SIG-M5 (cell line): ENCODE results near the gene FAM151A.

Experiments
- DNase-seq: peaks from one replicate; lab custom pipeline; 2025; lab: John Stamatoyannopoulos, UW

Gene FAM151A

DNA sequence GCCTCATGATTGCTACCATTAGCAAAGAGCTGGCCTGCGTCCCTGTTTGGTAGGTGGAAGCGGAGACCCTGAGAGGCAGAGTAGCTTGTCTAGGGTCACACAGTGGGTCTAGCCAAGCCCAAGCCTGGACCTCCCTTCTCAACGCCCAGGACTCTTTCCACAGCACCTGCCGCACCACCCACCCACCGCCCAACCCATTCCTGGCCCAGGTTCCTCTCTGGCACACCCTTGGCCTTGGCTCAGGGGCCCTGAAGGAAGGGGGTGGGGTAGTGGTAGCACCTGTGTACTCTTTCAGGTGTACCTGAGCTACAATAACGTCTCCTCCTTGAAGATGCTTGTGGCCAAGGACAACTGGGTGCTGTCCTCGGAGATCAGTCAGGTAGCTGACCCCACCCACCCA is 19.3 kb downstream of the FAM151A start:
- no peak for DNase-seq

DNA sequence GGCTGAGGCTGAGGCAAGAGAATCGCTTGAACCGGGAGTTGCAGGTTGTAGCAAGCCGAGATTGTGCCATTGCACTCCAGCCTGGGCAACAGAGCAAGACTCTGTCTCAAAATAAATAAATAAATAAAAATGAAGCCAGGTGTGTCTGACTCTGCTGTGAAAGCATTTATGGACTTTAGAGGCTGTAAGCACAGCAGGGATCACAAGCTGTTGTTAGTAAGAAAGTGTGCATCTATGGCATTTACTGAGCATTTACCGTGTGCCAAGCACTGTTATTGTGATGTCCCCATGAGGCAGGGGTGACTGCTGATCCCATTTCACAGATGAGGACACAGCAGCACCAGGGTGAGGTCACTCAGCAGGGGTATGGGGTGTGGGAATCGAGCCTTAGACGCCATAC is 20.1 kb downstream of the FAM151A start:
- DNase-seq: no peak

DNA sequence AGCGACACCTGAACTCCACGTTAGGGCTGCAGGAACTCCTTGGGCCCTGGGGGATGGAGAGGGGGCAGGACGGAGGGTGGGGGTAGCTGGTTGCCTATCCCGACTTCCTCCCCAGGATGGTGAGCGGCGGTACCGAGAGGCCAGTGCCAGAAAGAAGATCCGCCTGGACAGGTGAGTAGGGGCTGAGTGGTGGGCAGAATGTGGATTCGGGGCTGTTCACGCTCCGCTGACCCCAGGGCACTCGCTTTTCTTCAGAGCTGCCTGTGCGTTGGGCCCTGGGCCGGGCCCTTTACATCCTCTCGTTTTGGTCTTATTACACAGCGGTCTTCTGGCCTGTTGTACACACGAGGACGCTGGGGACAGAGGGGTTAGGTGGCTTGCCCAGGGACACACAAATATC is 20.8 kb downstream of the FAM151A start:
- DNase-seq: no peak

DNA sequence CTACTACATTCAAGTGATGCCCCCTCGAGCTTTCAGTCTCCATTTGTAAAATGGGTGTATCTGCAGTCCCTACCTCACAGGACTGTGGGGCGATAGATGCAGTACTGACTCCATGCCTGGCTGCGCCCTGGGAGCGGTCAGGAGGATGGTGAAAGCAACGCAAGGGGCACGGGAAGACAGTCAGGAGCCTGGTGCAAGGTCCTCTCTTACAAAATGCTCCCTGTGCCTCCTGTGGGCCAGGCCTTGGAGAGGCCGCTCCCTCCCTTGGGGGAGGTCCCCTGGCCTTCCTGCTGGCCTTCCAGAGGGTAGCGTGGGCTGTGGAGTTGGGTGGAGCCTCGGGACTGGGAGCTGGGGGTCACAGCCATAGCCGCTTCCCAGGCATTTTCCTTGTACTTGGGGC is 21.6 kb downstream of the FAM151A start:
- DNase-seq: no peak

DNA sequence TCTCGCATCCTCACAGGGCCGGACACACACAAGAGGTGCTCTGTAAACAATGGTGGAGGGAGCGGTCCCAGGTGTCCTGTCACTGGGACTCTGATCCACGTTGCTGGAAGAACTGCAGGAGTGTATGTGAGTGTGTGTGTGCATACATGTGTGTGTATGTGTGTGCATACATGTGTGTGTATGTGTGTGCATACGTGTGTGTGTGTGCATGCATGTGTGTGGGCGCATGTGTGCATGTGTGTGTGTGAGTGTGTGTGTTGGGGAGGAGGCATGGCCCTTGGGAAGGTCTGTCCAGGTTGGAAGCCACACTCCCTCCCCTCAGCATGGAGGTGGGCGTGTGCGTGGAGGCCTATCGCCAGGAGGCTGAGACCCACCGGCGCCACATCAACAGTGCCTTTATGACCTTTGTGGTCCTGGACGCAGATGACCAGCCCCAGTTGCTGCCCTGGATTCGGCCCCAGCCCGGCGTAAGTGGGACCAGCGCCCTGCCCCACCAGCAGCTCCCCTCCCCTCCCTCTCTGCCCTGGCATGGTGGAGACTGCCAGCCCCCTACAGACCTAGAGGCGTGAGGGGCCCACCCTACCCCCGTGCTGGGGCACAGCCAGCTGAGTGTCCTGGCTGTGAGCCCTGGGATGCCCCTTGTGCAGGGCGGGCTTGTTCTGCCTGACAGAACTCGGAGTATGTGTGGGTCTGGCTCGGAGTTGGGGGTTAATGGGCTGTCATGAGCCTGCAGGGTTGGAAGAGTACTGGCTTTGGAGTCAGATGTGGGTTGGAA is 22.2 kb downstream of the FAM151A start:
- DNase-seq: no peak

DNA sequence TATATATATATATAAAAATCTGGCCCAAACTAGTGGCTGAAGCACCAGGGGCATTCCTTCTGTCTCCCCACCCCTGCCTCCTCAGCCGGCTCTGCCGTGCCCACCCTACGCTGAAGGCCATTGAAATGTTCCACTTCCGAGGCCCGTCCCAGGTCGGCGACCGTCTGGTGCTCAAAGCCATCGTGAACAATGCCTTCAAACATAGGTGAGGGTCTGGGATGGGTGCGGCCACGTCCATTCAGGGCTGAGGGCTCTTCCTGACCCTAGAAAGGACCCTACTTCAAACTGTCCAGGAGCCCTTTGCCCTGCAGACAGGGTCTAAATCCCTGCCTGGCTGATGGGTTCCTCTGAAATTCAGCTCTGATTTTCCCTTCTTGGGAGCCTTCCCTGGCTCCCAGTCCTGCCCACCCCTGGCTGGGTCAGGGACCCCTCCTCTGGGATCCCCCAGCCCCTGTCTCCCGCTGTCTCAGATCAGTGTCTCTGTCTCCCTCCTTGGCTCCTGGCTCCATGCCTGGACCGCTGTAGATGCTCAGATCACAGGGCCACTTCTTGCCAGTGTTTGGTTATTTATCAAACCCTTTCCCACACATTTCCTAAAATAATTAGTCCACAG is 24.0 kb downstream of the FAM151A start:
- DNase-seq: no peak

DNA sequence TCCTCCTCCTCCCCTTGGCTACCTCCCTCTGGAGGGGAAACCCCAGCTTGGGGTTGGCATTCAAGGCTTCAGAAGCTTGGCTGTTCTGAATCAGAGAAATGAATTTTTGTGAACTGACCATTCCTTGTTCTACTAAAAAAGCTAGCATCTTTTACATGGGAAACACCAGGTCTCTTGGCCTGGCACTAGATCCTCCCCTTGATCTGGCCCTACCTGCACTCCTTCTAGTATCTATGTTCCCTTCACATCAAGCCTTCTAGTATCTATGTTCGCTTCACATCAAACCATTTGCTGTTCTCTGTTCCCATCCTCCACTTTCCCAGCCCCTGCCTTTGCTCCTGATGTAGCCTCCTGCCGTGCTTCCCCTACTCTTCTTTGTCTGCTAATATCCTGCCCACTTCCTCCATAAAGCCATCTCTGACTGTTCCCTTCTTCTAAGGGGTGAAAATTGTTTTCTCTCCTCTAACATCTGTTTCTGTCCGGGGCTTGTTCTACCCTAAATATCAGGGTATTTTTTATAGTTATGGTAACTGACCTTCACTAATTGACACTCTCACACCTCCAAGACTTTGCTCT is 25.8 kb downstream of the FAM151A start:
- no peak for DNase-seq

DNA sequence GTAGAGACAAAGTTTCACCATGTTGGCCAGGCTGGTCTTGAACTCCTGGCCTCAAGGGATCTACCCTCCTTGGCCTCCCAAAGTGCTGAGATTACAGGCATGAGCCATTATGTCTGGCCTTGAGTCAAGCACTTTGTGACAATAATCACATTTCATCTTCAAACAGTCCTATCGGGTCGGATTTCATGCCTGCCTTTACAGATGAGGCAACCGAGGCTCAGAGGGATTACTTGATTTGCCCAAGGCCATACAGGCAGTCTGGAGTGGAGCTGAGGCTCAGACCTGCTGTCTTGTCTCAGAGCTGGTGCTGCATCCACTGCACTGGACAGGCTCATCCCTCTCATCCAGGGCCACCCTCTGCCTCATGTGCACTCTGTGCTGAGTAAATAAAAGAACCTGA is 26.6 kb downstream of the FAM151A start:
- no peak for DNase-seq

DNA sequence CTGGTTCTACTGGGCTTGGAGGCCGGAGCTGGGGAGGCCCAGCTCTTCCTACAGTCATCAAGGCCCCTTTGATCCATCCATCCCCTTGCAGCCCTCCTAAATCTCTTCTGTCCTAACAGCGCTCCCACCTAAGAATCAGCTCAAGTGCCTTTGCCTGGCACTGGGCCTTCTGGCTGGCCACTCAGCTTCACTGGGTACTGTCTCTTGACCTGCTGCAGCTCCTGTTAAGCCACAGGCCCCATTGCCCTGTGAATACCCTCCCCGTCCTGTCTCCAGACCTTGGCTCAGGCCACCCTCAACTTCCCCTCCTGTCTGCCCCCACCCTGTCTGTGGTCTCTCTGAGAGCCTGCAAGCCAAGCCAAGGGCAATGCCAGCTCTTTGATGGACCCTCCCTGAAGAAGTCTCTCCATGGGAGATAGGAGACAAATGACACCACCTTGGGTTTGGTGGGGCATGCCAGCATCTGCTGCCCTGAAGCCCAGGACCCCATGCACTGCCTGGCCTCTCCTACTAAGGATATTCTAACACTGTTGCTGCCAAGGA is 27.3 kb downstream of the FAM151A start:
- DNase-seq: no peak

DNA sequence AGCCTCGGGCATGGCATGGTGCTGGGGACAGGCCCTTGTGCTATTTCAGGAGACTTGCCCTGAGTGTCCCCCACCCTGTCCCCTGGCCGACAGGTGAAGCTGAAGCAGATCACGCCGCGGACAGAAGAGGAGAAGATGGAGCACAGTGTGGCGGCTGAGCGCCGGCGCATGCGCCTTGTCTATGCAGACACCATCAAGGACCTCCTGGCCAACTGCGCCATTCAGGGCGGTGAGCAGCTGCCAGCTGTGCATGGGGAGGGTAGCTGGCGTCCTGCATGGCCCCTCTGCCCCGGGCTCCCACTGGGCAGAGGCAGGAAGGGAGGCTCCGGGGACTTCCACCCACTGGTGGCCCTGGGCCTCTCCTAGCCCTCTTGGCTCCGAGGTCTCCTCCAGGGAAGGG is 28.9 kb downstream of the FAM151A start:
- DNase-seq: no peak

DNA sequence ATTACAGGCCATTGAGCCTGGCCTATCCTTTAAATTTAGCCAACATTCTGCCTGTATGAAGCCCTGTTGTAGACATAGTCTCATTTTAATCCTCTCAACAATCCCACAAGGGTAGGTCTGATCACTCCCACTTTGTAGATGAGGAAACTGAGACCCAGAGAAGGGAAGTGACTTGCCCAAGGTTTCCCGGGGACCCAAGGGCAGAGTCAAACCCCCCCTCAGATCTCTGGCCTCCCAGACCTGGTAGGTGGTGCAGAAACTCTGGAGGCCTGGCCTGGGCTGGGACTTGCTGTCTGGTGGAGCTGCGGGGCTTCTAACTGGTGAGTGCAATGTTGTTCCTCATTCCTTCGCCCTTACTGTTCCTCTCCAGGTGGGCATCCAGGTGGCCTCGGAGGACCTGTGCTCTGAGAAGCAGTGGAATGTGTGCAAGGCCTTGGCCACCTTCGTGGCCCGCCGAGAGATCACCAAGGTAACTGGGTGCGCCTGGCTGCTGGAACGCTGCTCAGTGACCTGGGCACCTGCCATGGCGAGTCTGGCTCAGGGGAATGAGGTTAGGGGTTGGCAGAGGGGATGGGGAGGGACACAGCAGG is 29.7 kb downstream of the FAM151A start:
- no peak for DNase-seq

DNA sequence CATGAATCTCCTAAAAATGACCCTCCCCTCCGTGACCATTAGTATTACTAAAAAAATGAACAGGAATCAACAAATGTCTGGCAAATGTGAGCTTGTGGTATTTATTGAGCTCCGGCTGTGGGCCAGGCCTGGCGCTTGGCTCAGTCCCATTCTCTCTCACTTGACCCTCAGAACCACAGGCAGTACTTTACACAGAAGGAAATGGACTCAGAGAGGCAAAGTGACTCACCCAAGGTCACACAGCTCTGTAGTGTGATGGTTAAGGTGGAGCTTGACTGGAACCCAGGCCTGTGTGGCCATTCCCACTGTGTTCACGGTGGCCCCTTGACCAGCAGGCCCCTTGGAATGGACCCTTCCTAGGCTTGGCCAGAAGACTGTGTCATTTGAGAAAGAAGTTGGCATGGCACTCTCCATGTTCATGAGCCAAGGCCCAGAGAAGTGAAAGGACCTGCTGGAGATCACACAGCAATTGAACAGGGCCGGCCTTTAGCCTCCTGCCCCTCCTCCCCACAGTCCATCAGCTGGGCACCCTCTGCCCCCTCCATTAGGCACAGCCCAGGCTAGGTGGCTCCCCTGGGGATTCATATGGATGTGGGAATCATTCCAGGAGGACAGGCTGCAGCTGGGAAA is 32.1 kb downstream of the FAM151A start:
- no peak for DNase-seq

DNA sequence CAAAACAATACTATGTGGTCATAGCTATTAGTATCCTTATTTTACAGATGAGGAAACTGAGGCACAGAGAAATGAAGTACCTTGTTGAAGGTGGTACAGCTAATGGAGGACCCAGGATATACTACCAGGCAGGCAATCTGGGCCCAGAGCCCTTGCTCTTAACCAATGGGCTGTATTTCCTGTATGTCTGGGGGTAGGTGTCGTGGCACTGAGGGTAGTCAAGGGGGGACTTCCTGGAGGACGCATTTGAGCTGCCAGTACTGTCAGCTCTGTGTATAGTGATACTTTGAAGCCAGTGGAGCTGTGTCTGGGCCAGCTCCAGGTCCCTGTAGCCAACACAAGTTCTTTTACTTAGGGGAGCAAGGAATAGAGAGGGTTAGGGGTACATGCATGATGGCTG is 34.9 kb downstream of the FAM151A start:
- DNase-seq: no peak

DNA sequence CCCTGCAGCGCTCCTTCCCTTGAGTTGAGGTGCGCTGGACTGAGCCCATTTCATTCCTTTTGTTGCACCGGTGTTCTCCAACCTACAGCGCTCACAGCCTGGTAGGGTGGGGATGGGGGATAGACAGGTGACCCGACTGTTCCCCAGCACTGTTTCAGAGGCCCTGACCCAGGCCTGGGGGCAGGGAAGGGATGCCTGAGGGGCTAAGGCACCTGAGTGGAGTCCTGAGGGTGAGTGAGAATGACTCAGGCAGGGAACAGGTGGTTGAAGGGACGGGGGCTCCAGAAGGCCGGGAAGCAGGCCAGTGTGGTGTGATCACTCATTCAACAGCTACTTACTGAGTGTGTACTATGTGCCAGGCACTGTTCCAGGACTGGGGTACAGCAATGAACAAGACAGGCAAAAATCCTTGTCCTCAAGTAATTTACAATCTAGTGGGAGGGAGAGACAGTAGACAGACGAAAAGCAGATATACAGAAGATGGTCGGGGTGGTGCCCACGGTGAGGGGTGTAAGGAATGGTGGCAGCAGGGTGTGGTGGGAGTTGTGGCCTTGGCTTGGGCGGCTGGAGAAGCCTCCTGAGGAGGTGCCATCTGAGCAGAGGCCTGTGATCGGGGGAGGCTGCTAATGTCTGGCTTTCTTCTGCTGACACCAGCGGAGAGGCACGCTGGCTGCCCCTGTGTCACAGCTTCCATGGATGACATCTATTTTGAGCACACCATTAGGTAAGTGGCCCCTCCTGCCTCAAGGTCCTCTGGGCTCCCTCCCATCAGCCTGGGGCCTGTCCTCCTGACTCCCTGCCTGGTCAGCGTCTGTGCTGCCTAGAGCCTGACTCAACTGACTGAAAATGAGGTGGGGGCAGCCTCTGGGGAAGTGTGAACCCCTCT is 37.9 kb downstream of the FAM151A start:
- DNase-seq: no peak

DNA sequence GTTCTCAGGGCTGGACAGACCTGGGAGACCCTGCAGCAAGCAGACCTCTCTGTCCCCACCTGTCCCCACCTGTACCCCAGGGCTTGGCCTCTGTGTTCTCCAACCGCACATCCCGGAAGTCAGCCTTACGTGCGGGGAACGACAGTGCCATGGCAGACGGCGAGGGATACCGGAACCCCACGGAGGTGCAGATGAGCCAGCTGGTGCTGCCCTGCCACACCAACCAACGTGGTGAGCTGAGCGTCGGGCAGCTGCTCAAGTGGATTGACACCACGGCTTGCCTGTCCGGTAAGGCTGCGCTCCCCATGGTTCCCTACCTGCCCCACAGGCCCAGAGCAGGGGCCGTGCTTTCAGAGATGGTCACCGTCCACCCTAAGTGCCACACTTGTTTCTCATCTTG is 38.8 kb downstream of the FAM151A start:
- no peak for DNase-seq

DNA sequence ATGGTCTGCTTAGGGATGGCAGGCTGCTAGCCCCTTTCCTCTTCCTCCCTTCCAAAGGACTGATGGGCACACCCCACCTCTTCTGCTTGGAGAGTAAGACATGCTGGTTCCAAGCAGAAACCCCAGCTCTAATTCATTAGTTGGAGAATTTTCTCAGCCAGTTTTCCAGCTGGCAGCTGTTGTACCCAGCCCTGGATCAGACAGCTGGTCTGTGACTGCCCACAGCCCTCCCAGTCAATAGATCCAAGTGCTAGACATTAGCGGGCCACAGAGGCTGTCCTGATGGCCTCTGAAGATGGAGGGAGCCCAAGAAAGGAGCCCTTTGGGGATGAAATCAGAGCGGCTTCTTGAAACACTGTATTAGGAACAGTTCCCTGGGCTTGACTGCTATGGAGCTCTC is 39.5 kb downstream of the FAM151A start:
- DNase-seq: no peak

DNA sequence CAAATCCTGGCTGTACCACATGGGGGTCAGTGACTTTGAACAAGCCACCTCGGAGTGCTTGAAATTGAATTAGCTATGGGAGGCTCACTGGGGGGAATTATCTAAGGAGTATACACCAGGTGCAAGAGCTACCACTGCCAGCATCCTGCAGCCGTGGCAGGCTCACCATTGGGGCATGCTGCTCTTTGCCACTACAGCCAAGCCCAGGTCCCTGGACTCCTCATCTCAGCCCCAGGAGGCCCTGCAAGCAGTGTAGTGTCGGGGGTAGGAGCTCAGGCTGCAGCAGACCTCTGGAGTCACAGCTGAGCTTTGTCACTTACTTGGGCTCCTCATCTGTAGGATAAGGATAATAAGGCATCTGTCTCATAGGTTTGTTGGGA is 40.0 kb downstream of the FAM151A start:
- DNase-seq: no peak

DNA sequence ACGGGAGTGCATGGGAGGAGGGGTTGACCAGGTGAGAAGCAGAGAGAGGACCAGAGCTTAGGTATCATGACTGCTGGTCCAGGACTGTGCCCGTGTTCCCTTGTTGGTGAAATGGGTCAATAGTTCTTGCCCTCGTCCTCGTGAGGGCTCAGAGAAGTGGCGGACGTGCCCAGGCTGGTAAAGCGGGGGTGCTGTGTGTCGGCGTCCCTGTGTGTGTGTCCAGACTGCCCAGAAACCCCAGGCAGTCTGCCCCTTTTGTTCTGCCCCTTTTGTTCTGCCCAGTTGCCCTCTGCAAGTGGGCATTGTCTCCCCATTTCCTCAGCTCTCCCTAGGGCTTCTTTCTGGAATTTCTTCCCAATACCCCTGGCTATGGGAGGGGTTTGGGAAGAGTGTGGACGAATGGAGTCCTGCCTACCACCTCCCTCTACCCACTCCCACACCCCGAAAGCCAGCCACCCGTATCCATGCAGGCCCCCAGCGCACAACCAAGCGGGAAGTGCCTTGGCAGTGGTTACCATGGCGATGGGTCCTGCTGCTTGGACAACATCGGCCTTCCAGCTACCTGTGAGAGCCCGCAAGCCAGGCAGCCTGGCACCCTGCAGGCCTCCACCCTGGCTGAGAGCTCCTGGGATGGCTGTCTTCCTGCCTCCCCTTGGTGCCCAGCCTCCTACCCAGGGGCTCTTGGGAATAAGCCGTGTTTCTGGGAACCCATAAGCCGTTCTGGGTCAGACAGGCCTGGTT is 40.6 kb downstream of the FAM151A start:
- no peak for DNase-seq

DNA sequence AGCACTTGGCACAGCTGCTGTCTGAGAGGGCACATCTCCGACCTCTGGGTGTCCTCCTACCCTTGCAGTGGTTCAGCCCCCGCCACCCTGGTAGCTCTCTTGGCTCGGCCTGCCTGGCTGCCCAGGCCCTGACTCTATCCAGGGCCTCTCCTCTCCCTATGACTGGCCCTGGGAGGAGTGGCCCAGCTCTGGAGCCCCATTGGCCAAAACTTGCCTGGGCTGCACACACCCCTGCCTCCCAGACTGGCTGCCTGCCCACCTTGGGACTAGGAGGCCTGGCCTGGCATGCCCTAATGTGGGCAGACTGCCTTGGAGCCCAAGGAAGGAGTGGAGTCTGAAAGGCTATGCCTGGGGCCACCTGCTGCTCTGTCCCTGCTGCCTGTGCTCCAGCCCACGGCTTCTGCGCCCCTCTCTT is 41.7 kb downstream of the FAM151A start:
- no peak for DNase-seq

DNA sequence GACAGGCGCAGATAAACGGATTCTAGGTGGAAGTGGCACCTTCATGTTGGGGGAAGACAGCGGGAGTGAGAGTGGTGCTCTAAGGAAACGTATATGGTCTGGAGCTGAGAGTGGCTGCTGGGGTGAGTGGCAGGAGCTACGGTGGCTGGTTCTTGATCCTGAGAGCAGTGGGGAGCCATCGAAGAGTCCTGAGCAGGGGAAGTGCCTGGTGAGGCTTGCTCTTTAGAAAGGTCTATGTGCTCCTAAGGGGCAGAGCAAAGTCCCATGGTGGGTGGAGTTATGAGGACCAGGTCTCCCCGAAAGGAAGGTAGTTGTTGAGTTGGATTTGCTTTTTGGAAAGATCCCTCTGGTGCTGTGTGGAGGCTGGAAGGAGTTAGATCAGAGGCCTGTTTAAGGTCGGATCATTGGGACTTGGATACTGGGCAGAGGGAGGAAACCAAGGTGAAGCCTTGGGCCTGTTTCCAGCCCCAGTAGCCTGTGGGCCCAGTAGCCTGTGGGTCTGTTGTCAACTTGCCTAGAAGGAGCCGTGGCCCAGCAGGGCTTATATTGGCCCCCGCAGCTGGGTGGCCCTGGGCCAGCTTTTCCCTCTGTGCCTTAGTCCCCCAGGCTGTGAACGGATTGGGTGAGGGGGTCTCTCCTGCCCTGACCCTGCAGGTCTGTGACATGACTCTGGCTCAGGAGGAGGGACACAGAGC is 42.3 kb downstream of the FAM151A start:
- DNase-seq: no peak
